ENCODE measurements around the gene SPAG4.

- TF ChIP-seq CTCF (IDR thresholded peaks at IDR 0.05) (no peak), EP300 (IDR thresholded peaks at IDR 0.05) (no peak), POLR2AphosphoS5 (IDR thresholded peaks at IDR 0.05) (no peak)
Measured at GRCh38 chr20:35597186-35597585, 18.4 kb upstream of the SPAG4 start.
